NCI-H69 (cell line): ENCODE results near the gene IPO8.

Experiments
- DNase-seq: peaks from one replicate; lab custom pipeline; 2025; lab: John Stamatoyannopoulos, UW

Gene IPO8

GRCh38 chr12:30695199-30696102, at the start of gene IPO8:
Gene IPO8 (minus strand): TSS chr12:30695869. CDS start chr12:30695647, 222 bp downstream.
- peak; percentile 100 for DNase-seq

GRCh38 chr12:30744321-30744720, 48.7 kb upstream of the IPO8 start:
- DNase-seq, result no peak

GRCh38 chr12:30740274-30740673, 44.6 kb upstream of the IPO8 start:
- DNase-seq, result no peak

GRCh38 chr12:30739020-30739419, 43.4 kb upstream of the IPO8 start:
- no peak for DNase-seq

GRCh38 chr12:30732954-30733637, 37.4 kb upstream of the IPO8 start:
- no peak for DNase-seq

- DNase-seq, result no peak
Observed at GRCh38 chr12:30730011-30730410, 34.3 kb upstream of the IPO8 start.

- no peak for DNase-seq
Observed at GRCh38 chr12:30729547-30729946, 33.9 kb upstream of the IPO8 start.

- no peak for DNase-seq
Observed at GRCh38 chr12:30726647-30727046, 31.0 kb upstream of the IPO8 start.

GRCh38 chr12:30725739-30726138, 30.1 kb upstream of the IPO8 start:
- DNase-seq, result no peak

- no peak for DNase-seq
Observed at GRCh38 chr12:30719060-30719459, 23.4 kb upstream of the IPO8 start.

GRCh38 chr12:30707613-30708342, 12.1 kb upstream of the IPO8 start:
- DNase-seq, result peak; percentile 83

- peak; percentile 95 for DNase-seq
Observed at GRCh38 chr12:30706476-30706875, 10.8 kb upstream of the IPO8 start.

- DNase-seq, result peak; percentile 81
Observed at GRCh38 chr12:30701056-30701455, 5.4 kb upstream of the IPO8 start.

GRCh38 chr12:30700216-30700900, 4.7 kb upstream of the IPO8 start:
- peak; percentile 91 for DNase-seq

GRCh38 chr12:30698346-30698745, 2.7 kb upstream of the IPO8 start:
- no peak for DNase-seq

- no peak for DNase-seq
Observed at GRCh38 chr12:30696943-30697342, 1.3 kb upstream of the IPO8 start.

GRCh38 chr12:30696486-30696885, 817 bp upstream of the IPO8 start:
- DNase-seq, result peak; percentile 75

GRCh38 chr12:30696103-30696408, 387 bp upstream of the IPO8 start:
- DNase-seq, result no peak

- peak; percentile 99 for DNase-seq
Observed at GRCh38 chr12:30694412-30695198, 1.1 kb downstream of the IPO8 start.

GRCh38 chr12:30692470-30692869, 3.2 kb downstream of the IPO8 start:
- DNase-seq, result peak; percentile 73
